Measurements from ENCODE around the gene RETREG1.

- TF ChIP-seq CTCF (IDR thresholded peaks at IDR 0.05; ENCODE audit: low read length) (no peak), EZH2 (IDR thresholded peaks at IDR 0.05; ENCODE audit: borderline replicate concordance, low read length) (no peak)
These were observed 42.7 kb upstream of the RETREG1 start for GRCh38 chr5:16659536-16659935.
